Stimulated activated CD4-positive, alpha-beta T cell treated with anti-CD3 and anti-CD28 coated beads, Interleukin-12 subunit alpha, Interleukin-12 subunit beta, amount 100 ng/mL, for 24 hours (primary cell): ENCODE data around the gene TMEM89.

Source experiments
- DNase-seq, 2 experiments: peaks; one replicate each; pipeline ENCODE4 v3.0.0-alpha.2; 2020; ENCODE audit warnings: low read depth in 2 of 2

The TMEM89 gene

GRCh38 chr3:48591436-48591835 is 30.1 kb downstream of the TMEM89 start:
- DNase-seq = no peak

DNA sequence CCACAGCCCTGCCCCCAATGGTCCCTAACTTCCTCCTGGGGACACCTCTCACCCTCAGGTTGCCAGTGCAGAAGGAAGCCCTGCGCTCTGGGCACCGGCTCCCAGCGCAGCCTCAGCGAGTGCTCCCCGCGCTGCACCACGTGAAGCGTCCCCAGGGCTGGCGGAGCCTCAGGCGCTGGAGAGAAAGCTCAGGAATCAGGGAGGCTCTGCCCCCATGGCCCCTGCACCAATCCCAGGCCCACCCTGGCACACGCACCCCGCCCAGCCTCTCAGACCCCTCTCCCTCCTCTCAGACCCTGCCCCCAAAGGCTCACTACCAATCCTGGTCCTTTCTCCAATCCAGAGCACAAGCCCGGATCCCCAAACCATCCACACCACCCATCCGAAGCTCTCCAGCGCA is 33.3 kb downstream of the TMEM89 start:
- DNase-seq = no peak

DNA sequence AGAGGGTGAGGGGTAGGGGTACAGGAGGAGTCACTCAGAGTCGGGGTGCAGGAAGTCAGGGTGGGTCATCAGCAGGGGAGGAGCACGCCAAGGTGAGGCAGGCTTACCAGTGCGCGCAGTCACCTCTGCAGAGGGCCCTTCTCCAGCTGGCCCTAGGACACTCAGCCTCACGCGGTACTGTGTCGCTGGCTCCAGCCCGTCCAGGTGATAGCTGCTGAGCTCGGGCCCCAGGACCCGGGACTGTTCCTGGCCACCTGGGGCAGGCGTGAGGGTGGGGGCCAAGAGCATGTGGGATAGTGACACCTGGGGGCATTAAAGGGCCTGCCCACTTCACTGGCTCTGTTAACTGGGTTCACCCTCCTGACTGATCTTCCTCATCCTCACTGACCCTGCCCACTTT is 33.9 kb downstream of the TMEM89 start:
- DNase-seq = no peak

- DNase-seq = no peak
Measured at GRCh38 chr3:48585411-48585810, 36.2 kb downstream of the TMEM89 start.

DNA sequence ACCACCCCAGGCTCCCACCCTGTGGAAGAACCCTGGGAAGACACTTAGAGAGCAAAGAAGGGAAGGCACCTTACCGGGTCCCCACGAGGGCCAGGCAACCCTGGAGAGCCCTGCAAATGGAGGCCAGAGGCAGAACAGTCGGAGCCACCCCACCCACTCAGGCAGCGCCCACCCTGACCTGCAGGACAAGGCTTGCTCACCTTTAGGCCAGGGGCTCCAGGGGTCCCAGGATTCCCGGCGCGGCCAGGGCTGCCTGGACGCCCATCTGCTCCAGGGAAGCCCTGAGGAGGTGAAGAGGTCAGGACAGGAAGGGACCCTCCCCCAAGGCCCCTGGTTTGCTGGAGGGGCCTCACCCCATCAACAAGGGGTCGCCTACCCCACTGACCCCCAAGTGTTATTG is 36.7 kb downstream of the TMEM89 start:
- DNase-seq = no peak

DNA sequence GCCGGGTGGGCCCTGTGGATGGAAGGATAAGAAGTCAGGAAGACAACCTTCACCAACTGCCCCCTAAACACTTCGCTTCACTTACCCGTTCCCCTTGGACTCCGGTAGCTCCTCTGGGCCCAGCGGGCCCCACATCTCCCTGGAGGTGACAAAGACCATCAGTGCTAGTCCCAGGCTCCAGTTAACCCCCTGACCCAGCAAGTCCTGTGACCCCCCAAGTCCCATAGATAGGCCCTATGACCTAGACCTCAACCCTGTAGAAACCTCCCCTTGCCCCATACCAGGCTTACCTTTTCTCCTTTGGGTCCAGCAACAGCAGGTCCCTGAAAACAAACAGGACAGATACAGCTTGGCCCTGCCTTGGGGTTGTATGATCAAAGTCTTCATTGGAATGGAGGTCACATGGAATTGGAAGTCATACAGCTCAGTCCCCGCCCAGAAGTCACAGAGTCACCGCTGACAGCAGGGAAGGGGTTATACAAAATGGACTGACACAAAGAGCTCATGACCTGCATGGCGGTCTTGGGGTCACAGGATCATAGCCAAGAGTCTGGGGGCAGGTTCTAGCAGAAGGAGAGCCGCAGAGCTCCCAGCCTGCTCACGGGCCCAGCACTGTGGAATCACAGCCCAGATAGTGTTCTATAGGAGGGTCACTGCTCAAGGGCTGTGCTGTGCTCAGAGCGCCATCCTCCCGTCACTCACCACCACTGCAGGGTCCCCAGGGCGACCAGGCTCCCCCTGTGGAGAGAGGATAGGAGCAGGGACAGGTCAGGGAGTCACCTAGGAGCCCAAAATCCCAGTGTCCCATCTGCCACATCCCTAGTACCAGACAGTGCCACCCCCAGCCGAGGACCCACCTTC is 39.7 kb downstream of the TMEM89 start:
- no peak for DNase-seq

GRCh38 chr3:48576647-48577046 is 44.9 kb downstream of the TMEM89 start:
- no peak for DNase-seq

DNA sequence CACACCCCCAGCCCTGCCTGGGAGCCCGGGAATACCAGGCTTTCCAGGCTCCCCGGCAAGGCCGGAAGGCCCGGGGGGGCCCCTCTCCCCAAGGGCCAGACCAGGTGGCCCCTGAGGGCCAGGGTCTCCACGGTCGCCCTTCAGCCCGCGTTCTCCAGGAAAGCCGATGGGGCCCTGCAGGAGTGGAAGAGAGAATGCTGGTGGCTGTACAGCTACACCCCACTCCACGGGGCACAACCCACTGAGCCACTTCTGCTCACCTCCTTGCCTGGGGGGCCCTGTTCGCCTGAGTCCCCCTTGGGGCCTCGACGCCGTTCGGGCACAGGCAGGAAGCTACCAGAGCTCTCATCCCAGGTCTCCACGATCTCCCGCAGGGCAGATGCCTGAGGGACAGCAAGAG is 46.2 kb downstream of the TMEM89 start:
- DNase-seq = no peak

DNA sequence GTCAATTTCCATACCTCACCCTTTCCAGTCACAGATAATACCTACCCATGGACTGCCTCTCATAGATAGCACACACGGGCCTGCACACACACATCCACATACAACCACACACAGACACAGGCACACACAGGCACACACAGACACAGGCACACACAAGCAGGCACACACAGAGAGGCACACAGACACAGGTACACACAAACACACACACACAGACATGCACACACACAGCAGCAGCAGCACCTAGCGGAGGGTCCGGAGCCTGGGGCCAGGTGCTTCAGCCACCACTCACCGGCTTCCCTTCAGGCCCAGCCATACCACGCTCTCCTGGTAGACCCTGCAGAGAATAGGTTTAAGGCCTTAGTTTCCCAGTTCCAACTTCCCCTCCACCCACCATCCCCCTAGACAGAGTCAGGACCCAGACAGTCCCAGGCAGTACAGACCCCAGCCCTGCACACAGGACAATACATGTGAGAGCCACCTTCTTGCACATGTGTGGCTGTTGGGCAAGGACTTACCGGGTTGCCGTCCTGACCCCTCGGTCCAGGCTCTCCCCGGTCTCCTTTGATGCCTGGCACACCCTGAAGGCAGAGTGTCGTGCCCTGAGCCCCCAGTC is 47.5 kb downstream of the TMEM89 start:
- no peak for DNase-seq

GRCh38 chr3:48572517-48572916 is 49.1 kb downstream of the TMEM89 start:
- DNase-seq = no peak

DNA sequence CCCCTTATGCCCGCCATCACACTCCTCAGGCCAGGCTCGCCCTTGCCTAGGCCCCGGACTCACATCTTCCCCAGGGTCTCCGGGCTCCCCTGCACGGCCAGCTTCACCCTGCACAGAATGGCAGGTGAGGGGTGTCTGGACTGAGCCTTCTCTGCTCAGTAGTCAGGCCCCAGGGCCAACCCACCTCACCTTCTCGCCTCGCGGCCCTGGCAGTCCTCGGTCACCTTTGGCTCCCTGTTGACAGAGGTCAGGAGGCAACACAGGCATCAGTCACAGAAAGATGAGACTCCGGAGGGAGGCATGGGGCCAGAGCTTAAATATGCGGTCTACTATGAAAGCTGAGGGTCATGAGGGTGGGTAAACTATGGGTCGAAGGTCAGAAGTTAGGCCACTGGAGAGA is 49.6 kb downstream of the TMEM89 start:
- no peak for DNase-seq
